ENCODE data around the gene SUN1. TPM values are rescaled to one million over a fixed set of nuclear protein-coding genes. Genes with fewer than 3 reads are reported as not detected.

The SUN1 gene
- total and polyA plus RNA-seq, 2 experiments from 2014 or later, result 63.3 to 145 TPM

- H3K27ac ChIP-seq (ENCODE audit: low read depth), result 0 out of 2 replicates have a peak overlapping the region, but pooled peaks have one; percentile 32
- H4K20me1 ChIP-seq (replicated peaks; ENCODE audit: insufficient read depth), result peaks cover 30% of the 10 kb centered on the region
- H3K4me2 ChIP-seq, result no peak overlapping the region
- Mint-ChIP-seq H3K27me3 (ENCODE audit: insufficient read depth, low read depth, poor library complexity) (peaks cover 2% of the 10 kb centered on the region), H3K4me3 (no peak overlapping the region), H3K36me3 (ENCODE audit: low read depth) (peaks cover 34% of the 10 kb centered on the region), H3K27ac (peak overlapping the region; percentile 52), H3K4me1 (peaks cover 15% of the 10 kb centered on the region), H3K9me3 (no peaks in the 10 kb centered on the region)
- H2AFZ ChIP-seq, result no peak overlapping the region
- ATAC-seq, result no peak
- no peaks in the 10 kb centered on the region; the same call in 1 of the 2 replicates for H3K4me1 ChIP-seq (ENCODE audit: insufficient read depth)
- H3K4me3 ChIP-seq, result no peak overlapping the region
- DNase-seq (ENCODE audit: low spot score), result no peak
- no peaks in the 10 kb centered on the region for H3K27me3 ChIP-seq (ENCODE audit: insufficient read depth)
- H3K9me2 ChIP-seq (ENCODE audit: insufficient read depth), result no peaks in the 10 kb centered on the region
- TF ChIP-seq POLR2AphosphoS5 (IDR thresholded peaks at IDR 0.05; ENCODE audit: low read depth) (no peak), CREB1 (CRISPR knock-in tag; IDR thresholded peaks at IDR 0.05; ENCODE audit: low read depth) (no peak), EZH2phosphoT487 (IDR thresholded peaks at IDR 0.05; ENCODE audit: unreplicated experiment) (no peak), REST (IDR thresholded peaks at IDR 0.05; ENCODE audit: unreplicated experiment) (no peak), NANOG (IDR thresholded peaks at IDR 0.05; ENCODE audit: borderline replicate concordance) (no peak), ZNF462 (CRISPR knock-in tag; IDR thresholded peaks at IDR 0.05) (no peak), STAT1 (IDR thresholded peaks at IDR 0.05; ENCODE audit: unreplicated experiment) (no peak), ZNF331 (CRISPR knock-in tag; IDR thresholded peaks at IDR 0.05; ENCODE audit: low read depth) (no peak), CTCF (conservative IDR thresholded peaks at IDR 0.05; ENCODE audit: low read depth in 2 of 2) (no peak), EZH2 (IDR thresholded peaks at IDR 0.05; ENCODE audit: low read depth, unreplicated experiment) (no peak), JUNB (IDR thresholded peaks at IDR 0.05; ENCODE audit: unreplicated experiment) (no peak), ZNF114 (CRISPR knock-in tag; IDR thresholded peaks at IDR 0.05) (no peak), ETS1 (IDR thresholded peaks at IDR 0.05) (no peak)
- peaks cover 83% of the 10 kb centered on the region for H3K79me2 ChIP-seq (replicated peaks; ENCODE audit: insufficient read depth)
- H3F3A ChIP-seq (replicated peaks; ENCODE audit: low read depth), result no peaks in the 10 kb centered on the region
- H3K36me3 ChIP-seq (ENCODE audit: insufficient read depth), result no peaks in the 10 kb centered on the region
Measured at GRCh38 chr7:885893-886625, 53.8 kb downstream of the SUN1 start.

All from GM23338 (cell line).